Panc1 (cell line): ENCODE results near the gene MS4A4E. TPM values are rescaled to one million over a fixed set of nuclear protein-coding genes. Genes with fewer than 3 reads are reported as not detected.

Experiments used
- ATAC-seq: fragments of 200-7000 bp; cut with Tn5 transposase; 2 replicates; pipeline ENCODE4 v1.9.1; 2020; ENCODE audit warnings: mild to moderate bottlenecking, moderate library complexity
- BruUV-seq: library from RNA; stranded (reverse); fragments of 400-500 nt; replicated peaks from 2 replicates; lab custom pipeline; 2021; lab: Mats Ljungman, UMichigan
- CTCF ChIA-PET: fragments of 300-600 bp; sonication (Branson Sonifier 250); formaldehyde crosslinking; loops from one replicate; lab custom pipeline; 2022; ENCODE audit warnings: antibody characterized with exemption; lab: Charles Lee
- POLR2A ChIA-PET: fragments of 300-600 bp; sonication (Branson Sonifier 250); formaldehyde crosslinking; loops from one replicate; lab custom pipeline; 2022; ENCODE audit warnings: antibody characterized with exemption; lab: Charles Lee
- DNase-seq: peaks from one replicate; pipeline ENCODE4 v3.0.0-alpha.2; 2010; ENCODE audit warnings: low read depth, low spot score
- H3K27ac ChIP-seq: 2 replicates; pipeline ENCODE4 v1.5.1; 2011; ENCODE audit warnings: mild to moderate bottlenecking, low read length, inconsistent platforms
- H3K27me3 ChIP-seq: fragments of 200-500 bp; sonication (Bioruptor generic); 2 replicates; pipeline ENCODE4 v1.6.0; 2014; ENCODE audit warnings: low read length, inconsistent platforms; ENCODE audit not compliant: control insufficient read depth, insufficient read depth
- H3K36me3 ChIP-seq: fragments of 200-500 bp; sonication (Bioruptor generic); 2 replicates; pipeline ENCODE4 v1.5.1; 2014; ENCODE audit warnings: inconsistent platforms, mild to moderate bottlenecking, low read length, moderate library complexity; ENCODE audit not compliant: control insufficient read depth, insufficient read depth
- H3K4me1 ChIP-seq: 2 replicates; pipeline ENCODE4 v1.5.1; 2011; ENCODE audit warnings: inconsistent platforms, mild to moderate bottlenecking, low read length, moderate library complexity; ENCODE audit not compliant: control insufficient read depth, insufficient read depth
- H3K4me3 ChIP-seq, 2 experiments: 2 replicates each; pipeline ENCODE4 v1.5.1; 2011 to 2012; ENCODE audit warnings: low read depth in 2 of 2, low read length in 2 of 2, mild to moderate bottlenecking in 2 of 2, inconsistent platforms in 1 of 2, moderate library complexity in 1 of 2
- H3K9me3 ChIP-seq: fragments of 200-500 bp; sonication (Bioruptor generic); 2 replicates; pipeline ENCODE4 v1.5.1; 2014; ENCODE audit warnings: low read depth, mild to moderate bottlenecking, inconsistent platforms, low read length, moderate library complexity; ENCODE audit not compliant: control insufficient read depth, insufficient read depth
- POLR2AphosphoS5 ChIP-seq: IDR thresholded peaks from 2 replicates; pipeline ENCODE4 v1.6.1; 2012; ENCODE audit warnings: mild to moderate bottlenecking, low read depth, low read length, moderate library complexity
- SIN3A ChIP-seq: IDR thresholded peaks from 2 replicates; pipeline ENCODE4 v1.6.1; 2012; ENCODE audit warnings: low read depth, mild to moderate bottlenecking, low read length, moderate library complexity, borderline replicate concordance; ENCODE audit not compliant: insufficient read depth
- TCF7L2 ChIP-seq: IDR thresholded peaks from 2 replicates; pipeline ENCODE4 v1.6.1; 2011; ENCODE audit warnings: mild to moderate bottlenecking, low read depth, low read length, inconsistent platforms
- in situ Hi-C: cut with HindIII; loops from 2 replicates; pipeline ENCODE4 v1.10.0; 2016; ENCODE audit warnings: low sequenced_read_pairs, low pct_unique_long_range_greater_than_20kb
- intact Hi-C: fragments of 100-400 bp; cut with micrococcal nuclease; formaldehyde crosslinking; loops from one replicate; pipeline ENCODE4 v1.10.0; 2022; ENCODE audit not compliant: unreplicated experiment
- total RNA-seq: library from RNA; stranded (reverse); gene quantifications from one replicate; pipeline ENCODE4 v1.2.1, GENCODE V29; 2021; ENCODE audit not compliant: unreplicated experiment
- TF ChIP-seq, protein P1 (sequence below), 2 experiments: IDR thresholded peaks; 2 replicates each; pipeline ENCODE4 v1.6.1; 2011 to 2012; ENCODE audit warnings: low read depth in 2 of 2, control low read depth in 1 of 2, low read length in 1 of 2, mild to moderate bottlenecking in 1 of 2, moderate library complexity in 1 of 2; ENCODE audit not compliant: insufficient read depth in 1 of 2
- TF ChIP-seq, protein P2 (sequence below): fragments of 450-650 bp; IDR thresholded peaks from 2 replicates; pipeline ENCODE4 v1.5.1; 2017; ENCODE audit warnings: mild to moderate bottlenecking

The MS4A4E gene
- total RNA-seq, 1 experiment from 2014 or later: not detected

DNA sequence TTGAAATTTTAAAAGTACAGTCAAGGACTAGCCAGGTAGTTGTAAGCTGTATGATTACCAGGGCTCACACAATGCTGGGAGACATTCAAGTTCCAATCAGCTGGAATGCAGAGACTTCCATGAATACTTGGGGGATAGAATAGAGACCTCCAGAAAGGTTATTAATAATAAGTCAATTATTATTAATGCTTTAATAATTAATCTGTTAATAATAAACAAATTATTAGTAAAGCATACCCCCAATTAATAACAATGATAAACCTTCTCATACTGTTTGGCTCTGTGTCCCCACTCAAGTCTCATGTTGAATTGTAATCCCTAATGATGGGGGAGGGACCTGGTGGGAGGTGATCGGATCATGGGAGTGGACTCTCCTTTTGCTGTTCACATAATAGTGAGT, 45.5 kb downstream of the MS4A4E start:
- Histone ChIP-seq H3K9me3 (no peaks in the 10 kb centered on the region), H3K27me3 (no peaks in the 10 kb centered on the region), H3K27ac (no peak overlapping the region), H3K36me3 (no peaks in the 10 kb centered on the region), H3K4me1 (no peaks in the 10 kb centered on the region; the same call in 1 of the 2 replicates), H3K4me3 (no peak overlapping the region)
- in situ Hi-C loops: no loop called here
- TF ChIP-seq TCF7L2: no peak
- TF ChIP-seq, protein P1, sequence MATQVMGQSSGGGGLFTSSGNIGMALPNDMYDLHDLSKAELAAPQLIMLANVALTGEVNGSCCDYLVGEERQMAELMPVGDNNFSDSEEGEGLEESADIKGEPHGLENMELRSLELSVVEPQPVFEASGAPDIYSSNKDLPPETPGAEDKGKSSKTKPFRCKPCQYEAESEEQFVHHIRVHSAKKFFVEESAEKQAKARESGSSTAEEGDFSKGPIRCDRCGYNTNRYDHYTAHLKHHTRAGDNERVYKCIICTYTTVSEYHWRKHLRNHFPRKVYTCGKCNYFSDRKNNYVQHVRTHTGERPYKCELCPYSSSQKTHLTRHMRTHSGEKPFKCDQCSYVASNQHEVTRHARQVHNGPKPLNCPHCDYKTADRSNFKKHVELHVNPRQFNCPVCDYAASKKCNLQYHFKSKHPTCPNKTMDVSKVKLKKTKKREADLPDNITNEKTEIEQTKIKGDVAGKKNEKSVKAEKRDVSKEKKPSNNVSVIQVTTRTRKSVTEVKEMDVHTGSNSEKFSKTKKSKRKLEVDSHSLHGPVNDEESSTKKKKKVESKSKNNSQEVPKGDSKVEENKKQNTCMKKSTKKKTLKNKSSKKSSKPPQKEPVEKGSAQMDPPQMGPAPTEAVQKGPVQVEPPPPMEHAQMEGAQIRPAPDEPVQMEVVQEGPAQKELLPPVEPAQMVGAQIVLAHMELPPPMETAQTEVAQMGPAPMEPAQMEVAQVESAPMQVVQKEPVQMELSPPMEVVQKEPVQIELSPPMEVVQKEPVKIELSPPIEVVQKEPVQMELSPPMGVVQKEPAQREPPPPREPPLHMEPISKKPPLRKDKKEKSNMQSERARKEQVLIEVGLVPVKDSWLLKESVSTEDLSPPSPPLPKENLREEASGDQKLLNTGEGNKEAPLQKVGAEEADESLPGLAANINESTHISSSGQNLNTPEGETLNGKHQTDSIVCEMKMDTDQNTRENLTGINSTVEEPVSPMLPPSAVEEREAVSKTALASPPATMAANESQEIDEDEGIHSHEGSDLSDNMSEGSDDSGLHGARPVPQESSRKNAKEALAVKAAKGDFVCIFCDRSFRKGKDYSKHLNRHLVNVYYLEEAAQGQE (IDR thresholded peaks at IDR 0.05; ENCODE audit: insufficient read depth in 1 of 2, low read depth in 2 of 2, low read length in 1 of 2): no peak
- TF ChIP-seq, protein P2, sequence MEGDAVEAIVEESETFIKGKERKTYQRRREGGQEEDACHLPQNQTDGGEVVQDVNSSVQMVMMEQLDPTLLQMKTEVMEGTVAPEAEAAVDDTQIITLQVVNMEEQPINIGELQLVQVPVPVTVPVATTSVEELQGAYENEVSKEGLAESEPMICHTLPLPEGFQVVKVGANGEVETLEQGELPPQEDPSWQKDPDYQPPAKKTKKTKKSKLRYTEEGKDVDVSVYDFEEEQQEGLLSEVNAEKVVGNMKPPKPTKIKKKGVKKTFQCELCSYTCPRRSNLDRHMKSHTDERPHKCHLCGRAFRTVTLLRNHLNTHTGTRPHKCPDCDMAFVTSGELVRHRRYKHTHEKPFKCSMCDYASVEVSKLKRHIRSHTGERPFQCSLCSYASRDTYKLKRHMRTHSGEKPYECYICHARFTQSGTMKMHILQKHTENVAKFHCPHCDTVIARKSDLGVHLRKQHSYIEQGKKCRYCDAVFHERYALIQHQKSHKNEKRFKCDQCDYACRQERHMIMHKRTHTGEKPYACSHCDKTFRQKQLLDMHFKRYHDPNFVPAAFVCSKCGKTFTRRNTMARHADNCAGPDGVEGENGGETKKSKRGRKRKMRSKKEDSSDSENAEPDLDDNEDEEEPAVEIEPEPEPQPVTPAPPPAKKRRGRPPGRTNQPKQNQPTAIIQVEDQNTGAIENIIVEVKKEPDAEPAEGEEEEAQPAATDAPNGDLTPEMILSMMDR: no peak
- intact Hi-C loops: loop anchor here (5.0 kb wide), 1 partner anchor 375 kb away; no protein-coding TSS in a partner anchor
- DNase-seq: no peak
- CTCF ChIA-PET: no interaction called here
- POLR2A ChIA-PET: no interaction called here
- no peak for ATAC-seq
- no TSS peak for BruUV-seq

DNA sequence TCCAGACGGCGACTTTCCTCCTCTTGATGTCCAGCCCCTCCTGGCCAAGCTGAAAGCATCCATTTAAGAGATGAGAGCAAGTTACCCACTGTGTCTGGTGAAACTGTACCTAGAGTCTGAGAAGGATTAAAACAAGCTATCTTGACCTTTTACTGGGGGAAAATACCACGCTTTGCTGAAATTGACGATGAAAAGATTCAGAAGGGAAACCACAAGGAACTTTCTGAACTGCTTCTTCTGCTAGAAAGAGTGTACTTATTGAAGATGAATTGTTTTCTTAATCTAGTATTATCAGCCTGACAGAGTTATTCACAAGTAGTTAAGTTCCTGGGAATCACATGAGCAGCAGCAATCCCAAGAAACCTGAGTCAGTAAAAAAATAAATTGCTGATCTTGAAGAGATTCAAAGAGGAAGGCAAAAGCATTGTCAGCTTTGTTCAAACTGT, 47.0 kb downstream of the MS4A4E start:
- Histone ChIP-seq H3K4me1 (no peaks in the 10 kb centered on the region; the same call in 1 of the 2 replicates), H3K27me3 (no peaks in the 10 kb centered on the region), H3K9me3 (no peaks in the 10 kb centered on the region), H3K36me3 (no peaks in the 10 kb centered on the region), H3K27ac (no peak overlapping the region), H3K4me3 (no peak overlapping the region)
- in situ Hi-C loops: no loop called here
- intact Hi-C loops: loop anchor here (5.0 kb wide), 1 partner anchor 374 kb away; no protein-coding TSS in a partner anchor
- CTCF ChIA-PET: no interaction called here
- no peak for ATAC-seq
- POLR2A ChIA-PET: no interaction called here
- no TSS peak for BruUV-seq
- DNase-seq: no peak
- TF ChIP-seq SIN3A (no peak), POLR2AphosphoS5 (no peak), TCF7L2 (no peak)
- TF ChIP-seq, protein P2: no peak
- TF ChIP-seq, protein P1 (IDR thresholded peaks at IDR 0.05; ENCODE audit: insufficient read depth in 1 of 2, low read depth in 2 of 2, low read length in 1 of 2): no peak
